Stimulated activated CD8-positive, alpha-beta memory T cell treated with anti-CD3 and anti-CD28 coated beads, Interleukin-4, amount 100 ng/mL, for 24 hours (primary cell): Measurements from ENCODE around the gene PNPLA3.

Experiments used
- DNase-seq: peaks from one replicate; pipeline ENCODE4 v3.0.0-alpha.2; 2020; ENCODE audit warnings: low read depth

Gene PNPLA3

GRCh38 chr22:43967069-43967468 lies 43.5 kb downstream of the PNPLA3 start:
- DNase-seq = no peak

DNA sequence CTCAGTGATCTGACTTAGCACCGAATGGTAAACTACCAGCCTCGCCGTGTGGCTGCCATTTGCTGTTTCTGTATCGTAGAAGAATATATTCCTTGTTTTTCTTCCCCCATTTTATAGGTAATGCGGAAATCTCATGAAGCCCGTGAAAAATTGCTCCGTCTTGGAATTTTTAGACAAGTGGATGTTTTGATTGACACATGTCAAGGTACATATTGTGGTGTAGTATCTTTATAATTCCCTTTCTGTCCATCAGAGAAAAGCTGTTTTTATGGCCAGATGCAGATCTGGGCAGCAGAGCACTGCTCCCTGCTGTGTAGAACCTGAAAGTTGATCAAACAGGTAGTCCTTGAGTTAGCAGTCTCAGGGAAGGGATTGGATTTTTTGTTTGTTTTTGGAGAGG lies 45.0 kb downstream of the PNPLA3 start:
- DNase-seq = no peak

GRCh38 chr22:43969021-43969878 lies 45.6 kb downstream of the PNPLA3 start:
- DNase-seq = no peak

GRCh38 chr22:43969989-43970755 lies 46.6 kb downstream of the PNPLA3 start:
- DNase-seq = no peak

DNA sequence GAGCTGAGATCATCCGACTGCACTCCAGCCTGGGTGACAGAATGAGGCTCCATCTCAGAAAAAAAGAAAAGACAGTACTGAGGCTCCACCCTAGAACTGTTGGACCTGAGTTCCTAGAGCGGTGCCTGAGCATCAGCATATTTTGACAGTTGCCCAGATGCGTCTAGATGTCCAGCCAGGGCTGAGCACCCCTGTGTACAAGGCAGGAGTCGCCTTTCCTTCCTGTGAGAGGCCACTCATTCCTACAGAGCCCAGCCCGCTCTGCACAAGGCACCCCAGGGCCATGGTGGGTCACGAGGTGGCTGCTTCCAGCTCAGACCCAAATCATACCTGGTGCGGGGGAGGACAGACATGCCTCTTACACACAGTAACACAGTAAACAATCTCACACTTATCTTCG lies 47.5 kb downstream of the PNPLA3 start:
- DNase-seq = no peak

- no peak for DNase-seq
Observed at GRCh38 chr22:43972931-43973462, 49.4 kb downstream of the PNPLA3 start.

GRCh38 chr22:43974028-43974545 lies 50.5 kb downstream of the PNPLA3 start:
- no peak for DNase-seq

DNA sequence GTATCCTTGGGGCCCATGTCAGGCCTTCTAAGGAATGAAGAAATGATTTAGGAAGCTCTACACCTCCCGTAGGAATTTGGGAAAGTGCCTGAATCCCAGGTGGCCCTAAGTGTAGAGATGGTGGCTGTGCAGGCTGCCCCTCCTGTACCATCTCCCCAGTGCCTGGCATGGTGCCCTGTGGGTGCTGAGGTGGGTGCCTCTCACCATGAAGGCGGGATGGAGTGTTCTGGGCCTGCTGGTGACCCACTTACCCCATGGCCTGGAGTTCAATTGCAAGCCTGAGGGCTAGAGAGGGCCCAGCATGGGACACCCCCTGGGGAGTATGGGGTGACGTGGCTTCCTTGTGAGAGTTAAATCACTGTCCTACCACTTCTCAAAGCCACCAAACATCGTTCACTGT lies 51.4 kb downstream of the PNPLA3 start:
- no peak for DNase-seq

DNA sequence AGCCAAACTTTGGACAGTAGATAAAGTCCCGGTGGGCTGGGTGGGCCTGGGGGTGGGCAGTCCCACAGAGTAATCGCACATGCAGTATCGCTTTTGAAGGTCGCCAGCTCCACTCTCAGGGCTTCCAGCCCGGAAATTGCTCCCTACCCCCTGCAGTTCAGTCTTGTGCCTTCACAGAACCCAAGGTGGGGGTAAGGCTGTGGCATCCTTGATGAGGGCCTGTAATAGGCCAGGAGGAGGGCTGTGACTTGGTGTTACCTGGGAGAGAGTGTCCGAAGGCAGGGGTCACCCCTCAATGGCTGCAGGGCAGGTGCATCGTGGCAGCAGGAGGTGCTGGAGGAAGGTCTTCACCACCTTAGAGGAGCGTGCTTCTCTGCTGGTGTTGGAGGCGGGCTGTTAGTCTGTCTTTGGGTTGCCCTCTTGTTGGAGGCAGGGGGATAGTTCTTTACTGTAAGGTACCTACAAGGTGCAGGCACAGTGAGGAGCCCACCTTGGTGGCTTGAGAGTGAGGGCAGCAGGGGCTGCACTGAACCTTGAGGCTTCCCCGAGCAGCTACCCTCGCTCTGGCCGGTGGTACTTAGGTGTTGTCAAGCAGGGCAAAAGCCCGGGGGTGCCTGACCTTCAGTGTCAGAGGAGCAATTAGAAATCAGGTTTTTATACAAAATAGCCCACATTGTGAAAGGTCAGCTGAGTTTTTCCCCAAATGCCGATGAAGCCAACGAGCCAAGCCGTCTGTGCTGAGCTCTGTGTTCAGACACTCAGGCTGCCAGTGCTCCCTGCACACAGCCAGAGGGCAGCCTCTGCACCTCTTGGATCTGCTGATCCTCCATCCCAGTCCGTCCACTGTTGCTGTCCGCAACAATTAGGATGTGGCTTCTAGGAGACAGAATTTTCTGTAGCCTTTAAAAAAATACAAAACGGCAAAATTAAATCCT lies 53.5 kb downstream of the PNPLA3 start:
- DNase-seq = no peak

GRCh38 chr22:43978558-43978957 lies 55.0 kb downstream of the PNPLA3 start:
- DNase-seq = no peak

GRCh38 chr22:43980579-43980978 lies 57.0 kb downstream of the PNPLA3 start:
- no peak for DNase-seq

DNA sequence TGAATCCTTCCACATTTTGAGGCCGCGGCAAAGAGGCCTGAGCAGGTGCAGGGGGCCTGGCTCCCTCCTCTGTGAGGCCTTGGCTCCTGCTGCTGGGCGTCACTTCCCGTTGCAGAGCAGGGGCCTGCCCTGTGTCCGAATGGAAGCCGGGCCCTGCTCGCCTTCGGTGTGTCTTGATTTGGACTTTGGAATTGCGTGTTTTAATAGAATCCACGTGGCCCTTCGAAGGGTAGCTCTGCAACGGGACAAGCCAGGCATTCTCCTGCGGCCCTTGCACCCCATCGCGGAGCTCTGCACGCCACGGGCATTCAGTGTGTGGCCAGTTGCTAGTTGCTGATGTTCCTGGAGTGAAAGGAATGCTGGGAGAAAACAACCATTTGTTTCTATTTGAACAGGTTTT lies 57.4 kb downstream of the PNPLA3 start:
- DNase-seq = no peak

DNA sequence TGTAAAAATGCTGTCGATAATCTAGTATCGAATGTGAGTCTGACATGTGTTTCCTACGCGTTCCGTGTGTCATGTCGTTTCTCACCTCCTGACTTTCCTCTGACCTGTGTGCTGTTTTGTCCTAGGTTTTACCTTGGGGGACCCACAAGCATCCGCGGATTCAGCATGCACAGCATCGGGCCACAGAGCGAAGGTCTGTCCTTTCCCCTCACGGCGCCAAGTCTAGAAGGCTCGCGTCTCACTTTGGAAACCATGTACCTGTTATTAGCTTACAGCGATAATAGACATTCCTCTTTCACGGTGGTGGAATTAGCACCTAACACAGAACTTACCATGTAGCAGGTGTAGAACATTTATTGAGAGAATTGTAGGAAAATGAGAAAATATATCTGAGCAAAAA lies 60.2 kb downstream of the PNPLA3 start:
- DNase-seq = no peak

- DNase-seq = no peak
Observed at GRCh38 chr22:43985532-43985931, 61.9 kb downstream of the PNPLA3 start.

- no peak for DNase-seq
Observed at GRCh38 chr22:43988116-43988820, 64.7 kb downstream of the PNPLA3 start.

DNA sequence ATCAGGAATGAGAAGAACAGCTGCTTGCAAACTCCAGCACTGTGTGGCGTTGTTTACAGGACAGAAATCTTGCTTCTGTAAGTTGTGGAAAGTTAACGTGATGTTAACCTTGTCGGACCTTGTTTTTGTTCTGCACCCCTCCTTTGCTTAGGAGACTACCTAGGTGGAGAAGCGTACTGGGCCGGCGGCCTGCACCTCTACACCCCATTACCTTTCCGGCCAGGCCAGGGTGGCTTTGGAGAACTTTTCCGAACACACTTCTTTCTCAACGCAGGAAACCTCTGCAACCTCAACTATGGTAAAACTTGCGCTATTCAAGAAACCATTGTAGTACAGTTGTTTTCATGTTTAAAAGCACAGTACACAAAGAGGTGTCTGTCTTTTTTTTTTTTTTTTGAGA lies 65.4 kb downstream of the PNPLA3 start:
- no peak for DNase-seq

DNA sequence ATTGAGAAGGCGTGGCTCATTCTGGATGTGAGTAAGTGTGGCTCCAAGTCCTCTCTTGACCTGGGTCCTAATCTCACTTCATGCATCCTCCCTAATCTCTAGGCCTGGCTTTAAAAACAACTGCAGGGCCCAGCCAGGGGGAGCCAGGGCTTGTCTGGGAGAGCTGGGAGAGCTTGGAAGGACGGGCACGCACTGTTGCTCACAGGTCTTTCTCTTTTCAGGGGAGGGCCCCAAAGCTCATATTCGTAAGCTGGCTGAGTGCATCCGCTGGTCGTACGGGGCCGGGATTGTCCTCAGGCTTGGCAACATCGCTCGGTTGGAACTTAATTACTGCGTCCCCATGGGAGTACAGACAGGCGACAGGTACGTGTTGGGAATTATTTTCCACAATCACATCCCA lies 66.4 kb downstream of the PNPLA3 start:
- no peak for DNase-seq

DNA sequence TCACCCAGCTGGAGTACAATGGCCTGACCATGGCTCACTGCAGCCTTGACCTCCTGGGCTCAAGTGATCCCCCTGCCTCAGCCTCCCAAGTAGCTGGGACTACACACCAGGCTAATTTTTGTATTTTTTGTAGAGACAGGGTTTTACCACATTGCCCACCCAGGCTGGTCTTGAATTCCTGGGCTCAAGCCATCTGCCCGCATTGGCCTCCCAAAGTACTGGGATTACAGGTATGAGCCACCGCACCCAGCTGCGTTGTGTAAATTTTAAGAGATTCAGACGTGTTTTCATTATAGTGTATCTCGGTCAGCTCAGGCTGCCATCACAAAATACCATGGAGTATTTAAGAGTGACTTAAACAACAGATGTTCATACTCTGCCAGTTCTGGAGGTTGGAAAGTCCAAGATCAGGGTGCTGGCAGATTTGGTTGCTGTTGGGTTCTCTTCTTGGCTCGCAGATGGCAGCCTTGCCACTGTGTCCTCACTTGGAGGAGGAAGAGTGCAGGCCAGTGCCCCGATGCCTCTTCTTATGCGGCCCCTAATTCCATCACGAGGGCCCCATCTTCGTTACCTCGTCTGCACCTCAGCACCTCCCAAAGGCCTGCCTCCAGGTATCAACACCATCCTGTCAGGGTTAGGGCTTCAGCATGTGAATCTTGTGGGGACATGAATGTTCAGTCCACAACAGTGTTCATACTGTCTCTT lies 67.9 kb downstream of the PNPLA3 start:
- DNase-seq = no peak

DNA sequence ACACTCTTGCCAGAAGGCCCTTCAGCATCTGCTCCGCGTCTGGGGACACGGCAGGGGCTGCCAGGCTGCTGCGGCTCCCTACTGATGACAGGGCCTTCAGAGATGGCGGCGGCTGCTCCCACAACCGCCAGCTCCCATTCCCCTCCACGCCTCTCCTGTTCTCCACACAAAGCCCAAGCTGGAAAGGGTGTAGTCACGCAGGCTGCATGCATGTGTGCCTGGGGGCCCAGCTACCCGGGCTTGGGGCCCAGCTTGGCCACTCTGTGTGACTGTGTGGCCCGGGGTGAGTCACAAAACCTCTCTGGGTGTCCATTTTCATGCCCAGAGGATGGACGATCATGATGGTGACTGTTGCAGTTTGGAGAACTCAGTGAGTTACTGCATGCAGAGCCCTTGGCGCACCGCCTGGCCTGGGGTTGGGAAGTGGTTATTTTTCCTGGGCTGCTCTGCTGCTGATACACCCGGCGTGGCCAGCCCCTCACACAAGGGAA lies 68.8 kb downstream of the PNPLA3 start:
- no peak for DNase-seq

- DNase-seq = peak; percentile 39
Observed at GRCh38 chr22:43993072-43993760, 69.6 kb downstream of the PNPLA3 start.
